HepG2 (cell line): ENCODE results near the gene DRAM1.

Experiments used
- BRF2 ChIP-seq: sonication (generic); formaldehyde crosslinking; IDR thresholded peaks from 2 replicates; pipeline ENCODE4 v1.8.1; 2022; ENCODE audit warnings: mild to moderate bottlenecking, missing genetic modification reagents
- CTCF ChIP-seq: sonication (generic); formaldehyde crosslinking; IDR thresholded peaks from 2 replicates; pipeline ENCODE4 v1.5.0; 2020; ENCODE audit warnings: mild to moderate bottlenecking, missing genetic modification reagents, moderate library complexity

DNA sequence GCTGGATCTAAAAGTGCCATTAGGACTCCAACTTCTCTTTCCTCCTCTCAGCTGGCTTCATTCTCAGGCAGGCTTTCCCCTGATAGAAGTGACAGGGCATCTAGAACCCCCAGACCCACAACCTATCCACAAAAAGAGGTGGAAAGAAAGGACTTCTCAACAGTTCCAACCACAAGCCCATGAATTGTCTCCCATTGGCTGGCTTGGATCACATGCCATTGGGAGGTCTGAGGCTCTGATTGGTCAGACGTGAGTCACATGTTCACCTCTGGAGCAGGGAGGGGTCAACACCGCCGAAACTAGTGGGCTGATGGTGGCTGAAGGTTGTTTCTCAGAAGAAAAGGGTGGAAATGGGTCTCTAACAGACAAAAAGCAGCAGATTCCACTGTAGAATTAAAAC is 47.2 kb downstream of the DRAM1 start:
- TF ChIP-seq BRF2 (CRISPR knock-in tag) (no peak), CTCF (CRISPR knock-in tag) (no peak)
